Ramos (cell line): ENCODE results near the gene RNU5B-1.
"Not testable (repeated sequence)": the region's sequence is repeated elsewhere in the genome, so short reads cannot be mapped to it uniquely, and the experiment has no call there.

Experiments used
- in situ Hi-C: fragments of 300-500 bp; cut with MboI; formaldehyde crosslinking; loops from one replicate; pipeline ENCODE4 v1.14.3; 2022; ENCODE audit warnings: low sequenced_read_pairs; ENCODE audit not compliant: unreplicated experiment

Gene RNU5B-1

DNA sequence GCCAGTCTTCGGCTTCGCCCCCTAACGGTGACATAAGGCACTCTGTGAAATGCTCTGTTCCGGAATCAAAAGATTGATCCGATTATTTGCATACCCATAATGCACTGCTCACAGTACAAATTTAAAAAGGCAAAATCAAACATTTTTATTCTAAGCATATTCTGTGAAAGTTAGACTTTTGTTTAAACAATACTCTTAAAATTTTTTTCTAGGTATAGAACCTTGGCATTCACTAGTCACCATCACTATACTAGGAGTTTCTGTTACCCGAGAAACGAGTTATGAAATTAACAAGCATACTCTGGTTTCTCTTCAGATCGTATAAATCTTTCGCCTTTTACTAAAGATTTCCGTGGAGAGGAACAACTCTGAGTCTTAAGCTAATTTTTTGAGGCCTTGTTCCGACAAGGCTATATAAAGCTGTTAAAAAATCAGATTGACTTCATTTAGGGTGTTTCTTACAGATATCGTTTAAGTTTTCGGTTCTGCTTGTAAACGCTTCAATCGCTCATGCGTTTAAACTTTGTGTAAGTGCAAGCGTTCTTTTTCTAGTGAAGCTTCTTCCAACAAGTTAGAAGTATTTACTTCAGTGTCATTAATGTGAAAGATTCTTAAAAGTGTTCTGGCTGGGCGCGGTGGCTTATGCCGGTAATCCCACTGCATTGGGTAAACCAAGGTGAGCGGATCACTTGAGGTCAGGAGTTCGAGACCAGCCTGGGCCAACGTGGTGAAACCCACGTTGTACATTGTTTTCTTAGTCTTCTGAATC, at the start of gene RNU5B-1:
Gene RNU5B-1, plus strand, starts transcription at position 297 of the 769 bp plus-strand sequence.
- in situ Hi-C loops, result no loop called here

DNA sequence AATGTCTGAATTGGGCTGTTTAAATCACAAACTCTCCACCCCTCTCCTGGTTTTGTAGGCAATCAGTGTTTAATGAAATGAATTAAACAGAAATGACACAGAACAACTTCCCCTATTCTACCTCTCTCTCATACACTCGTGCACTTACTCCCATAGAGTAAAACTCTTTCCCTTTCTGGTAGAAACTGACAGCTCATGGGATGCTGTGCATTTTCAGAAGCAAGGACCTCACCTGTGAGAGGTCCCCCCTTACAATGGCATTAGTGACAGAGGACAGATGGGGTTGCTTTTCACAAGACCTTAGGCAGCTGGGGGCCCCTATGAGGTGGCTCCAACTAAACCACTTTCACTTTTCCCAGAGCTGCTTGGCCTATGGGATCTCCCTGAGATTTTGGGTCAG, 49.7 kb upstream of the RNU5B-1 start:
- in situ Hi-C loops, result no loop called here

GRCh38 chr15:65255486-65256140, 48.9 kb upstream of the RNU5B-1 start:
- in situ Hi-C loops, result no loop called here

GRCh38 chr15:65258375-65259262, 45.9 kb upstream of the RNU5B-1 start:
- in situ Hi-C loops, result no loop called here

DNA sequence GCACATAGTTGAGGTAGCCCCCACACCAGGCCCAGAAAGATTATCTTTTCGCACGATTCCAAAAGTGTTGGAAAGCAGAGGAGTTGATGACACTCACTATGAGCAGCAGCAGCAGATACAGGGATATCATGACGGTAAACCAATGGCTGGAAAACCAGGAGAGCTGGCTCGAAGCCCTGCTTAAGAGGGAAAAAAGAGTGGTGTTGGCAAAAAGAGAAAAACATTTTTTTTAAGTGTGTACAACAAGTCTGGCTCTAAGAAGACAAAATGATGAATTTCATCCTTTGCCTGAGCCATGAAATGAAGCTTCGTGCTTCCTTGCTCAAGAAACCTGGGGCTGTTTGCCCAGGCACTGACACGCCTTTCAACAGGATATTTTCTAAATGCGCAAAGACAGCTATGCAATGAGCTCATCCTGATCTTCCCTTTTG, 45.1 kb upstream of the RNU5B-1 start:
- in situ Hi-C loops, result no loop called here

GRCh38 chr15:65260968-65261367, 43.5 kb upstream of the RNU5B-1 start:
- in situ Hi-C loops, result no loop called here

- in situ Hi-C loops, result no loop called here
These were observed 41.2 kb upstream of the RNU5B-1 start for GRCh38 chr15:65263313-65263712.

- in situ Hi-C loops, result no loop called here
These were observed 39.5 kb upstream of the RNU5B-1 start for GRCh38 chr15:65264863-65265430.

- in situ Hi-C loops, result no loop called here
These were observed 38.0 kb upstream of the RNU5B-1 start for GRCh38 chr15:65266469-65266868.

DNA sequence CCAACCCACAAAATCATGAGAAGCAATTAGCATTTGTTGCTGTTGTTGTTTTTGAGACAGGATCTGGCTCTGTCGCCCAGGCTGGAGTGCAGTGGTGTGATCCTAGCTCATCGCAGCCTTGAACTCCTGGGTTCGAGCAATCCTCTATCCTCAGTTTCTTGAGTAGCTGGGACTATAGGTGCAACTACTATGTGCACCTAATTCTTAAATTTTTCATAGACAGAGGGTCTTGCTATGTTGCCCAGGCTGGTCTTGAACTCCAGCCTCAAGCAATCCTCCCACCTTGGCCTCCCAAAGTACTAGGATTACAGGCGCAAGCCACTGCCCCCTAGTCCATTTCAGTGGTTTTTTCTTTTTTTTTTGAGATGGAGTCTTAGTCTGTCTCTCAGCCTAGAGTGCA, 36.1 kb upstream of the RNU5B-1 start:
- in situ Hi-C loops, result no loop called here

DNA sequence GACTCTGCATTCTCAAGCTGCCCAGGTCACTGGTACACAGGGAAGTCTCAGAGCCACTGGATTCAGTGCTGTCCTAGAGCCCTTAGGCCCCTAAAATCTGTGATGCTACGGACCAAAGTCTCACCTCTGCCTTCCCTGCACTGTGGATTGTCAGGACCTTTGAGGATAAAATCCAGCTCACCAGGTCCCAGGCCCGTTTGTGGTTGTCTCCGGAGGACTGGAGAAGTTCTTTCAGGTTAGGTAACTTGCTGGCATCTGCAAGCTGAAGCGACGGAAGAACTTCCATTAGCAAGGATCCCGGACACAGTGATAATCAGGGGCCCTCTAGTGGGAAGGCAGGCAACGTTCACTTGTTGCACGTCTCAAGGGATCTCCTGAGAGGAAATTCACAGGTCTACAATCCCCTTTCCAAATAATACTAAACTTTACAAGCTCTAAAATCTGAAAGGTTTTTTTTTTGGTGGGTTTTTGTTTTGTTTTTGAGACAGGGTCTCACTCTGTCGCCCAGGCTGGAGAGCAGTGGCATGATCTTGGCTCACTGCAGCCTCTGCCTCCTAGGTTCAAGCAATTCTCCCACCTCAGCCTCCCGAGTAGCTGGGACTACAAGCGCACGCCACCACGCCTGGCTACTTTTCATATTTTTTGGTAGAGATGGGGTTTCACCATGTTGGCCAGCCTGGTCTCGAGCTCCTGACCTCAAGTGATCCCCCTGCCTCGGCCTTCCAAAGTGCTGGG, 33.5 kb upstream of the RNU5B-1 start:
- in situ Hi-C loops, result not testable (repeated sequence)

DNA sequence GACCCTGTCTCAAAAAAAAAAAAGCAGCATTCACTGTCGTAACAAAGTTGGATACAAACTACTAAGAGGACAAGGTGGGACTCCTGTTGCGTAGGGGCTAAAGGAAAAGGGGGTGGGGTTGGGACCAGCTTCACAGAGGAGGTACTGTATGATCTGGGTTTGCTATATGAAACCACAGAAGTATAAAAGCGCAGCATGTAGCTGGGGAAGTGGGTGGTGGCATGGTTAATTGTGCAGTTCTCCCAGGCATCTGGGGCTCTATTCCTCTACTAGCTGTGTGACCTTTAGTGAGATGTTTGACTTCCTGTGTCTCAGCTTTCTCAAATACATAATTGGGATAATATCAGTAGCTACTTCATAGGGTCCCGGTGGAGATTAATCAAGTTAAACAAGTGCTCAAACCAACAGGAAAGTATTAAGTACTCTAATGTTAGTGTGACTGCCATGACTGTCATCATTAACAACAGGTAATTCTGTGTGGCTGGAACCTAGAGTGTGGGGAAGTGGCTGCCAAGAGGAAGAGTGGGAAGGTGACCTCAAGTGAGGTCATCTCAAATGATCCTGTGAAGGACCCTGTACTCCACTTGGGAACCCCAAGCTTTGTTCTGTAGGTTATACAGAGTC, 29.3 kb upstream of the RNU5B-1 start:
- in situ Hi-C loops, result no loop called here

DNA sequence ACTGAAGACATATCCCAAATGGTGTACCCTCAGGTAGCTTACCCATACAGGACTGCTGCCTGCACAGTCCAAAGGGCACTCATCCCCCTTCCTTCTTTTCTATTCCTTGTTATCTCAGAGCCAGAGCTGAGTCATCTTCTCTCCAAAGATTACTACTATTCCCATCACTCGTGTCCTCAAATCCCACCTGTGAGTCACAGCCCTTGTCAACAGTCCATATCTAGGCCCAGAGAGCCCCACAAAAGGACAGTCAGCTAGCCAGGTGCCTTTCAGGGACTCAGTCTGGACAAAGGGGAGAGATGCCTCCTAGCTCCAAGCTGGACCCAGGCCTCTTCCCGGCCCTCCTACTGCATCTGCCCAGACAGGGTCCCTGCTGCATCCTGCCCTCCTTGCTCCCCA, 28.8 kb upstream of the RNU5B-1 start:
- in situ Hi-C loops, result no loop called here

DNA sequence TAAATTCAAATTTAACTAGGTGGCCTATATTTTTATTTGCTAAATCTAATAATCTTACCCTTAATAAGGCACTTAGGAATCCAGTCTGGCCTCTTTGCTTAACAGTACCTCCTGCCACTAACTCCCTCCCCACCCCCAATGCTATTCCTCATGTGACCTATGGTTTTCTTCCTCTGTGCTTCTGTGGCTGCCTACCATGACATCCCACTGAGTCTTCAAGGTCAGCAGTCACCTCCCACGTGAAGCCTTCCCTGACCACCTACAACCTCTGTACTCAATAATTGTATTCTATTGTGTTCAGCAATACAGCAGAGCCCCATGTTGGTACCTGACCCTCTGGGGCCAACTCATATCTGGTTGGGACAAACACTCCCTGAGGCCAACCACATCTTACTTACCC, 27.5 kb upstream of the RNU5B-1 start:
- in situ Hi-C loops, result no loop called here

GRCh38 chr15:65278480-65278879, 26.0 kb upstream of the RNU5B-1 start:
- in situ Hi-C loops, result no loop called here

GRCh38 chr15:65285291-65286068, 19.0 kb upstream of the RNU5B-1 start:
- in situ Hi-C loops, result no loop called here

GRCh38 chr15:65286069-65286703, 18.3 kb upstream of the RNU5B-1 start:
- in situ Hi-C loops, result no loop called here
